K562 (cell line): Measurements from ENCODE around the gene ATP2A3. TPM values are rescaled to one million over a fixed set of nuclear protein-coding genes. Genes with fewer than 3 reads are reported as not detected.
A peak's percentile ranks its signal among the peaks of the same experiment; 100 is the strongest.
"Not testable (repeated sequence)": the region's sequence is repeated elsewhere in the genome, so short reads cannot be mapped to it uniquely, and the experiment has no call there.

Experiments
- ATAC-seq: fragments of 200-7000 bp; cut with Tn5 transposase; 3 replicates; pipeline ENCODE4 v1.9.1; 2020; ENCODE audit warnings: moderate library complexity
- BruUV-seq: library from RNA; stranded (reverse); fragments of 400-500 nt; replicated peaks from 2 replicates; lab custom pipeline; 2021; lab: Mats Ljungman, UMichigan
- CTCF ChIA-PET: fragments of 300-600 bp; formaldehyde crosslinking; extraction: SDS; loops from one replicate; lab custom pipeline; 2021; ENCODE audit warnings: low intra/inter-chr PET ratio; lab: Yijun Ruan, JAX
- POLR2A ChIA-PET: fragments of 300-600, 350-650 bp; sonication (Branson Sonifier 250); formaldehyde crosslinking; extraction: SDS; loops from one replicate; lab custom pipeline; 2021; ENCODE audit warnings: antibody characterized with exemption, inconsistent platforms; lab: Yijun Ruan, JAX
- DNase-seq, 4 experiments: peaks; one replicate each; pipeline versions ENCODE4 v3.0.0 to v3.0.0-alpha.2; 2011 to 2018; ENCODE audit warnings: low spot score in 3 of 4, mixed read lengths in 3 of 4; ENCODE audit errors: extremely low read depth in 1 of 4
- FAIRE-seq: peaks from 2 replicates; lab custom pipeline; 2011; peaks lifted over from hg19 to GRCh38; lab: Jason Lieb, UNC
- H2AFZ ChIP-seq: 2 replicates; pipeline ENCODE4 v1.6.0; 2011; ENCODE audit warnings: low read depth, low read length, control low read depth, inconsistent platforms
- H3K27ac ChIP-seq: fragments of 200-600 bp; 3 replicates; pipeline ENCODE4 v1.8.0; 2011; ENCODE audit warnings: low read depth, mild to moderate bottlenecking, control low read depth, inconsistent platforms, low read length, moderate library complexity, mixed read lengths; ENCODE audit errors: extremely low read depth
- H3K27me3 ChIP-seq, 2 experiments: fragments of 300-600 bp in 1 of 2; 2 replicates in 1 of 2; 3 replicates in 1 of 2; pipeline versions ENCODE4 v1.6.0 to v1.8.0; 2011; ENCODE audit warnings: inconsistent platforms in 2 of 2, low read length in 2 of 2, mild to moderate bottlenecking in 1 of 2, mixed read lengths in 1 of 2, moderate library complexity in 1 of 2; ENCODE audit not compliant: control insufficient read depth in 2 of 2, insufficient read depth in 2 of 2
- H3K36me3 ChIP-seq: fragments of 300-600 bp; 3 replicates; pipeline ENCODE4 v1.8.0; 2011; ENCODE audit warnings: mild to moderate bottlenecking, low read length, inconsistent platforms; ENCODE audit not compliant: control insufficient read depth, insufficient read depth
- H3K4me1 ChIP-seq, 2 experiments: fragments of 200-600 bp in 1 of 2; replicated peaks in 1 of 2; 2 replicates in 1 of 2; 3 replicates in 1 of 2; pipeline versions ENCODE4 v1.5.1 to v1.8.0; 2011; ENCODE audit warnings: inconsistent platforms in 2 of 2, low read length in 2 of 2, mild to moderate bottlenecking in 1 of 2, mixed read lengths in 1 of 2, moderate library complexity in 1 of 2; ENCODE audit not compliant: control insufficient read depth in 2 of 2, insufficient read depth in 2 of 2
- H3K4me2 ChIP-seq: 2 replicates; pipeline ENCODE4 v1.6.1; 2011; ENCODE audit warnings: low read length, control low read depth, inconsistent platforms, mixed read lengths; ENCODE audit not compliant: insufficient read depth
- H3K4me3 ChIP-seq: fragments of 200-600 bp; sonication (generic), shearing (Covaris generic); 2 replicates; pipeline ENCODE4 v1.5.1; 2016; ENCODE audit warnings: control low read depth, inconsistent platforms
- H3K79me2 ChIP-seq: fragments of 200-600 bp; 3 replicates; pipeline ENCODE4 v1.8.0; 2011; ENCODE audit warnings: low read length, inconsistent platforms; ENCODE audit not compliant: control insufficient read depth, insufficient read depth
- H3K9ac ChIP-seq, 2 experiments: 2 replicates each; pipeline versions ENCODE4 v1.6.0 to v1.6.1; 2011; ENCODE audit warnings: low read depth in 2 of 2, low read length in 2 of 2, control low read depth in 1 of 2, inconsistent platforms in 1 of 2, mild to moderate bottlenecking in 1 of 2, mixed read lengths in 1 of 2; ENCODE audit not compliant: insufficient read depth in 1 of 2
- H3K9me1 ChIP-seq: one replicate; pipeline ENCODE4 v1.6.0; 2011; ENCODE audit warnings: inconsistent platforms, mild to moderate bottlenecking, low read length, moderate library complexity; ENCODE audit not compliant: control insufficient read depth, insufficient read depth
- H3K9me3 ChIP-seq: replicated peaks from 2 replicates; pipeline ENCODE4 v1.5.1; 2011; ENCODE audit warnings: low read depth, low read length, inconsistent platforms; ENCODE audit not compliant: control insufficient read depth, insufficient read depth
- H4K20me1 ChIP-seq: replicated peaks from 2 replicates; pipeline ENCODE4 v1.6.1; 2011; ENCODE audit warnings: low read length, inconsistent platforms, mixed read lengths; ENCODE audit not compliant: control insufficient read depth, insufficient read depth
- BCOR ChIP-seq: fragments of 450-650 bp; IDR thresholded peaks from 2 replicates; pipeline ENCODE4 v1.6.1; 2016
- RBM25 ChIP-seq: fragments of 200-400 bp; formaldehyde crosslinking; IDR thresholded peaks from 2 replicates; pipeline ENCODE4 v1.6.1; 2018; ENCODE audit warnings: low read length, low read depth, moderate library complexity; ENCODE audit not compliant: severe bottlenecking
- WHSC1 ChIP-seq: IDR thresholded peaks from one replicate; pipeline ENCODE4 v1.6.1; 2012; ENCODE audit warnings: low read length, control low read depth, inconsistent platforms
- ZFP36 ChIP-seq: fragments of 150-350 bp; IDR thresholded peaks from 2 replicates; pipeline ENCODE4 v1.6.1; 2018; ENCODE audit warnings: low read length, low read depth; ENCODE audit not compliant: partially characterized antibody
- ZNF717 ChIP-seq: fragments of 250-450 bp; sonication (Bioruptor Pico); IDR thresholded peaks from 2 replicates; pipeline ENCODE4 v1.5.0; 2021
- WGBS: fragments of 100-300 bp; shearing (Covaris generic); methylation state at CpG from one replicate; pipeline ENCODE4 v1.1.6; 2016; ENCODE audit warnings: low coverage, mixed read lengths; ENCODE audit not compliant: insufficient coverage; ENCODE audit errors: missing lambda C conversion rate; 5-methylcytosine and 5-hydroxymethylcytosine counted together
- in situ Hi-C: fragments of 300-500 bp; cut with MboI; formaldehyde crosslinking; loops from 4 replicates; pipeline ENCODE4 v1.15.0; 2018; ENCODE audit warnings: inconsistent platforms, mixed read lengths
- intact Hi-C: fragments of 100-400 bp; cut with micrococcal nuclease; formaldehyde crosslinking; loops from 2 replicates; pipeline ENCODE4 v1.14.2; 2022
- polyA plus RNA-seq, 8 experiments: library from polyadenylated mRNA; depleted of rRNA in 4 of 8; stranded (reverse) in 5 of 8; unstranded in 3 of 8; fragments of >200 nt; fragmentation: Nextera tagmentation in 2 of 8; fragmentation: Illumina TruSeq in 1 of 8; extraction: Ambion mirVana in 2 of 8; extraction: Trizol in 1 of 8; gene quantifications; 2 replicates each; pipeline versions ENCODE4 v1.2.1 to v1.2.3, GENCODE V29; 2011 to 2014; ENCODE audit warnings: inconsistent platforms in 1 of 8, missing spikeins in 1 of 8
- total RNA-seq, 7 experiments: library from RNA; depleted of rRNA in 6 of 7; stranded (reverse); fragments of >200 nt in 6 of 7; fragmentation: Illumina TruSeq in 2 of 7; extraction: Trizol in 2 of 7; gene quantifications; 2 replicates each; pipeline versions ENCODE4 v1.2.1 to v1.2.3, GENCODE V29; 2011 to 2021; ENCODE audit warnings: low replicate concordance in 1 of 7
- TF ChIP-seq, protein P1 (sequence below): fragments of 250-450 bp; sonication (Bioruptor Pico); IDR thresholded peaks from 2 replicates; pipeline ENCODE4 v1.4.0; 2020; ENCODE audit warnings: mild to moderate bottlenecking, moderate library complexity

The ATP2A3 gene
- total and polyA plus RNA-seq, 9 of the 15 experiments (the other 6 are each of a cell fraction or from before 2014, with no cell fraction given): 0.65 to 103 (median 31.3) TPM

- TF ChIP-seq, protein P1, sequence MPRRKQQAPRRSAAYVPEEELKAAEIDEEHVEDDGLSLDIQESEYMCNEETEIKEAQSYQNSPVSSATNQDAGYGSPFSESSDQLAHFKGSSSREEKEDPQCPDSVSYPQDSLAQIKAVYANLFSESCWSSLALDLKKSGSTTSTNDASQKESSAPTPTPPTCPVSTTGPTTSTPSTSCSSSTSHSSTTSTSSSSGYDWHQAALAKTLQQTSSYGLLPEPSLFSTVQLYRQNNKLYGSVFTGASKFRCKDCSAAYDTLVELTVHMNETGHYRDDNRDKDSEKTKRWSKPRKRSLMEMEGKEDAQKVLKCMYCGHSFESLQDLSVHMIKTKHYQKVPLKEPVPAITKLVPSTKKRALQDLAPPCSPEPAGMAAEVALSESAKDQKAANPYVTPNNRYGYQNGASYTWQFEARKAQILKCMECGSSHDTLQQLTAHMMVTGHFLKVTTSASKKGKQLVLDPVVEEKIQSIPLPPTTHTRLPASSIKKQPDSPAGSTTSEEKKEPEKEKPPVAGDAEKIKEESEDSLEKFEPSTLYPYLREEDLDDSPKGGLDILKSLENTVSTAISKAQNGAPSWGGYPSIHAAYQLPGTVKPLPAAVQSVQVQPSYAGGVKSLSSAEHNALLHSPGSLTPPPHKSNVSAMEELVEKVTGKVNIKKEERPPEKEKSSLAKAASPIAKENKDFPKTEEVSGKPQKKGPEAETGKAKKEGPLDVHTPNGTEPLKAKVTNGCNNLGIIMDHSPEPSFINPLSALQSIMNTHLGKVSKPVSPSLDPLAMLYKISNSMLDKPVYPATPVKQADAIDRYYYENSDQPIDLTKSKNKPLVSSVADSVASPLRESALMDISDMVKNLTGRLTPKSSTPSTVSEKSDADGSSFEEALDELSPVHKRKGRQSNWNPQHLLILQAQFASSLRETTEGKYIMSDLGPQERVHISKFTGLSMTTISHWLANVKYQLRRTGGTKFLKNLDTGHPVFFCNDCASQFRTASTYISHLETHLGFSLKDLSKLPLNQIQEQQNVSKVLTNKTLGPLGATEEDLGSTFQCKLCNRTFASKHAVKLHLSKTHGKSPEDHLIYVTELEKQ (CRISPR knock-in tag): no peak
- TF ChIP-seq, all 486 proteins: peak for 2
These were observed 13.7 kb downstream of the ATP2A3 start (continued) for GRCh38 chr17:3950584-3950983.

DNA sequence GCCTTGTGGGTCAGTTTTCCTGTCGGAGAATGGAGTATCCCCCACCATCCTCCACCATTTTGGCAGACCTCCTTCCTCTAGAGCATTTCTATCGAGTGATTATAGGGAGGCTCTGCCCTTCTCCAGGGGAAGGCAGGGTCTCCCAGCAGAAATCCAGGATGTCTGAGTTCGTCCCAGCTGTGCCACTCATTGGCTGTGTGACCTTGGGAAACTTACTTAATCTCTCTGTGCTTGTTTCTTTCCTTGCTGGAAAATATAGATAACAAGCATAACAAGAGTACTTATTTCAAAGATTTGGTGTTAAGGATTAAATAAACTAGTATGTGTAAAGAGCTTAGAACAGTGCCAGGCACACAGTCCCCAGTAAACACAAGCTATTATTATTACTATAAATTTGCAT lies 14.8 kb downstream of the ATP2A3 start:
- no peak for FAIRE-seq
- Histone ChIP-seq H3K9me3 (no peaks in the 10 kb centered on the region), H3K79me2 (no peaks in the 10 kb centered on the region), H3K27me3 (no peaks in the 10 kb centered on the region), H3K4me1 (peaks cover 2 to 30% of the 10 kb centered on the region in 2 experiments; a peak in 3 of 5 replicates), H3K36me3 (peaks cover 45% of the 10 kb centered on the region; the same call in 2 of the 3 replicates), H3K9me1 (no peaks in the 10 kb centered on the region), H3K9ac (no peak overlapping the region), H3K4me2 (no peak overlapping the region), H2AFZ (no peak overlapping the region), H3K4me3 (no peak overlapping the region), H3K27ac (no peak overlapping the region), H4K20me1 (no peaks in the 10 kb centered on the region)
- ChIA-PET POLR2A (interaction anchor here (0.6 to 6.9 kb wide), 4 partner anchors 11 to 50 kb away, joined by 3 to 40 read pairs (median 4); no protein-coding TSS in a partner anchor), CTCF (no interaction called here)
- intact Hi-C loops: no loop called here
- in situ Hi-C loops: no loop called here
- DNase-seq: no peak
- WGBS: 64% methylated on average over 3 of the region's 3 CpGs
- ATAC-seq: no peak
- BruUV-seq: no TSS peak
- no peak for TF ChIP-seq ZNF717 (CRISPR knock-in tag)
- peak; percentile 53; the same call in 1 of the 2 replicates for TF ChIP-seq BCOR
- TF ChIP-seq RBM25: peak; percentile 60
- TF ChIP-seq WHSC1: no peak
- peak; percentile 31 for TF ChIP-seq ZFP36

GRCh38 chr17:3948551-3948950 lies 15.7 kb downstream of the ATP2A3 start:
- FAIRE-seq, in situ Hi-C loops: not testable (repeated sequence)
- 55% methylated on average over 2 of the region's 3 CpGs for WGBS

More at GRCh38 chr17:3948551-3948950, 15.7 kb downstream of the ATP2A3 start:
- BruUV-seq, H3K4me3 ChIP-seq, H3K9ac ChIP-seq, H4K20me1 ChIP-seq, H3K4me2 ChIP-seq, H3K9me1 ChIP-seq, H3K79me2 ChIP-seq, H3K27me3 ChIP-seq, ATAC-seq, H2AFZ ChIP-seq, CTCF ChIA-PET, H3K27ac ChIP-seq, intact Hi-C loops, H3K9me3 ChIP-seq, DNase-seq: not testable (repeated sequence)
- Histone ChIP-seq H3K36me3 (peaks cover 54% of the 10 kb centered on the region; the same call in 2 of the 3 replicates), H3K4me1 (peaks cover 2 to 35% of the 10 kb centered on the region in 2 experiments; a peak in 3 of 5 replicates)
- POLR2A ChIA-PET: interaction anchor here (0.6 to 6.9 kb wide), 6 partner anchors 12 to 174 kb away, joined by 3 to 40 read pairs (median 3); no protein-coding TSS in a partner anchor
